Measurements from ENCODE around the gene EME1.

DNA sequence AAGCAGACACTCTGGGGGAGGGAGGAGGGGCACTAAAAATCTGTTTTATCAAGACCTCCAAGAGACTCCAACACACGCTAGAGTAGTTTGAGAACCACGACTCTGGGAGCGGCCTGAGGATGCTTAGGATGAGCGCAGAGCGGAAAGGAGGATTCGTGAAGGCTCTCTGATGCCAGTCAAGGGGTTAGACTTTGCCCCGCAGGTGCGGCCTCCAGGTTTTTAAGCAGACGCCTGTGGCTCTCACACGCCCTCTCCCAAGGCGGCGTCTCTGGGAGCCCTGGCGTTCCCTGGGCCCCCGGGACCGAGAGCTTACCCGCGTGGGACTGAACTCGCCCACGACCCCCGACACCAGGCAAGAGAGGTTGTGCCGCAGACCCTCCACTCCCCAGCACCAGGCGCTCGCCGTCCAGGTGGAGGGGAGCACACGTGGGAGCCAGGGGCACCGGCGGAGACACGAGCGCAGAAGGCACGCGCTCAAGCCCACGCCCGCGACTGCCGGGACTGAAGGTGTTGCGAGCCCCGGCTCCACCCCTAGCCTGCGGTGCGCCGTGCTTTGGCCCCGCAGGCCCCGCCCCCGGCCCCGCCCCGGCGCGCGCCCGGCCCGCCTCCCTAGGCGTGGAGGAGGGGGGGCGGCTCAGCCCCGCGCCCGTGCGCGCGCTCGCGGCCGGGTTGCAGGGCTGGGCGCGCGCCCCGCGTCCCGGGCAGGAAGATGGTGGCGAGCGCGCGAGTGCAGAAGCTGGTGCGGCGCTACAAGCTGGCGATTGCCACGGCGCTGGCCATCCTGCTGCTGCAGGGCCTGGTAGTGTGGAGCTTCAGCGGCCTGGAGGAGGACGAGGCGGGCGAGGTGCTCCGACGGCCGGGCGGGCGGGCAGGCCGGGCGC lies 27.4 kb upstream of the EME1 start, which contains the start of gene XYLT2:
- TF ChIP-seq, protein P1, sequence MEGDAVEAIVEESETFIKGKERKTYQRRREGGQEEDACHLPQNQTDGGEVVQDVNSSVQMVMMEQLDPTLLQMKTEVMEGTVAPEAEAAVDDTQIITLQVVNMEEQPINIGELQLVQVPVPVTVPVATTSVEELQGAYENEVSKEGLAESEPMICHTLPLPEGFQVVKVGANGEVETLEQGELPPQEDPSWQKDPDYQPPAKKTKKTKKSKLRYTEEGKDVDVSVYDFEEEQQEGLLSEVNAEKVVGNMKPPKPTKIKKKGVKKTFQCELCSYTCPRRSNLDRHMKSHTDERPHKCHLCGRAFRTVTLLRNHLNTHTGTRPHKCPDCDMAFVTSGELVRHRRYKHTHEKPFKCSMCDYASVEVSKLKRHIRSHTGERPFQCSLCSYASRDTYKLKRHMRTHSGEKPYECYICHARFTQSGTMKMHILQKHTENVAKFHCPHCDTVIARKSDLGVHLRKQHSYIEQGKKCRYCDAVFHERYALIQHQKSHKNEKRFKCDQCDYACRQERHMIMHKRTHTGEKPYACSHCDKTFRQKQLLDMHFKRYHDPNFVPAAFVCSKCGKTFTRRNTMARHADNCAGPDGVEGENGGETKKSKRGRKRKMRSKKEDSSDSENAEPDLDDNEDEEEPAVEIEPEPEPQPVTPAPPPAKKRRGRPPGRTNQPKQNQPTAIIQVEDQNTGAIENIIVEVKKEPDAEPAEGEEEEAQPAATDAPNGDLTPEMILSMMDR (conservative IDR thresholded peaks at IDR 0.05; ENCODE audit: low read depth, low read length): no peak
- TF ChIP-seq BHLHE40 (IDR thresholded peaks at IDR 0.05; ENCODE audit: low read depth, low read length) (no peak), FOS (IDR thresholded peaks at IDR 0.05; ENCODE audit: low read depth, low read length) (no peak), POLR2A (IDR thresholded peaks at IDR 0.05; ENCODE audit: low read depth, low read length) (no peak; the same call in none of the 2 replicates), CEBPB (IDR thresholded peaks at IDR 0.05; ENCODE audit: low read depth, low read length) (no peak), SMC3 (IDR thresholded peaks at IDR 0.05; ENCODE audit: low read depth, low read length) (no peak), MXI1 (IDR thresholded peaks at IDR 0.05; ENCODE audit: borderline replicate concordance, low read depth, low read length) (no peak), RFX5 (IDR thresholded peaks at IDR 0.05; ENCODE audit: low read depth, low read length) (no peak), RAD21 (IDR thresholded peaks at IDR 0.05; ENCODE audit: low read length) (no peak), RCOR1 (IDR thresholded peaks at IDR 0.05; ENCODE audit: insufficient replicate concordance, low read length) (no peak), ELK1 (IDR thresholded peaks at IDR 0.05; ENCODE audit: borderline replicate concordance, low read depth, low read length) (no peak)
- TF ChIP-seq, protein P2, sequence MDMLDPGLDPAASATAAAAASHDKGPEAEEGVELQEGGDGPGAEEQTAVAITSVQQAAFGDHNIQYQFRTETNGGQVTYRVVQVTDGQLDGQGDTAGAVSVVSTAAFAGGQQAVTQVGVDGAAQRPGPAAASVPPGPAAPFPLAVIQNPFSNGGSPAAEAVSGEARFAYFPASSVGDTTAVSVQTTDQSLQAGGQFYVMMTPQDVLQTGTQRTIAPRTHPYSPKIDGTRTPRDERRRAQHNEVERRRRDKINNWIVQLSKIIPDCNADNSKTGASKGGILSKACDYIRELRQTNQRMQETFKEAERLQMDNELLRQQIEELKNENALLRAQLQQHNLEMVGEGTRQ (IDR thresholded peaks at IDR 0.05; ENCODE audit: low read depth, low read length): no peak
